HepG2 (cell line): ENCODE results near the gene TMEM186. TPM values are rescaled to one million over a fixed set of nuclear protein-coding genes. Genes with fewer than 3 reads are reported as not detected.

Experiments
- AGO1 ChIP-seq: fragments of 200-400 bp; formaldehyde crosslinking; IDR thresholded peaks from 2 replicates; pipeline ENCODE4 v1.6.1; 2017; ENCODE audit warnings: mild to moderate bottlenecking, low read depth, low read length, moderate library complexity; ENCODE audit not compliant: poor library complexity, severe bottlenecking
- CENPT ChIP-seq: sonication (generic); formaldehyde crosslinking; IDR thresholded peaks from 2 replicates; pipeline ENCODE4 v1.8.0; 2022; ENCODE audit warnings: low read depth, mild to moderate bottlenecking, moderate library complexity, missing genetic modification reagents
- DNMT1 ChIP-seq: sonication (generic); formaldehyde crosslinking; IDR thresholded peaks from 2 replicates; pipeline ENCODE4 v1.5.1; 2020; ENCODE audit warnings: mild to moderate bottlenecking, missing genetic modification reagents
- DRAP1 ChIP-seq: IDR thresholded peaks from 2 replicates; pipeline ENCODE4 v1.6.1; 2016; ENCODE audit warnings: missing genetic modification reagents, missing compliant biosample characterization
- EZH2 ChIP-seq: conservative IDR thresholded peaks from 2 replicates; pipeline ENCODE4 v1.6.1; 2012; ENCODE audit warnings: mild to moderate bottlenecking, low read depth, low read length, moderate library complexity
- HES4 ChIP-seq: sonication (generic); formaldehyde crosslinking; IDR thresholded peaks from 2 replicates; pipeline ENCODE4 v1.9.0; 2021; ENCODE audit warnings: mild to moderate bottlenecking, missing genetic modification reagents, borderline replicate concordance
- JARID2 ChIP-seq: sonication (generic); formaldehyde crosslinking; IDR thresholded peaks from 2 replicates; pipeline ENCODE4 v1.8.1; 2023; ENCODE audit warnings: missing genetic modification reagents, inconsistent platforms; ENCODE audit not compliant: insufficient replicate concordance
- KLF16 ChIP-seq, 2 experiments: sonication (generic) in 1 of 2; formaldehyde crosslinking in 1 of 2; IDR thresholded peaks; 2 replicates each; pipeline versions ENCODE4 v1.6.1 to v1.8.0; 2016 to 2023; ENCODE audit warnings: missing genetic modification reagents in 2 of 2, missing compliant biosample characterization in 1 of 2
- LCORL ChIP-seq, 2 experiments: fragments of 450-650 bp in 1 of 2; sonication (generic) in 1 of 2; formaldehyde crosslinking in 1 of 2; IDR thresholded peaks; 2 replicates each; pipeline versions ENCODE4 v1.5.0 to v1.6.1; 2017 to 2020; ENCODE audit warnings: antibody characterized with exemption in 1 of 2, missing genetic modification reagents in 1 of 2
- NFAT5 ChIP-seq: sonication (generic); formaldehyde crosslinking; IDR thresholded peaks from 2 replicates; pipeline ENCODE4 v1.4.0; 2020; ENCODE audit warnings: missing genetic modification reagents
- NR0B2 ChIP-seq: sonication (generic); formaldehyde crosslinking; IDR thresholded peaks from 2 replicates; pipeline ENCODE4 v1.4.0; 2020; ENCODE audit warnings: mild to moderate bottlenecking, missing genetic modification reagents
- POLR2A ChIP-seq, 2 experiments: IDR thresholded peaks; 2 replicates each; pipeline ENCODE4 v1.6.1; 2011; ENCODE audit warnings: low read depth in 2 of 2, low read length in 2 of 2, mild to moderate bottlenecking in 1 of 2, moderate library complexity in 1 of 2; ENCODE audit not compliant: insufficient read depth in 1 of 2
- POLR2G ChIP-seq: fragments of 200-400 bp; formaldehyde crosslinking; IDR thresholded peaks from 2 replicates; pipeline ENCODE4 v1.6.1; 2018; ENCODE audit warnings: mild to moderate bottlenecking, low read depth, low read length, moderate library complexity
- RELA ChIP-seq: sonication (generic); formaldehyde crosslinking; IDR thresholded peaks from 2 replicates; pipeline ENCODE4 v1.4.0; 2020; ENCODE audit warnings: missing genetic modification reagents
- SP4 ChIP-seq: sonication (generic); formaldehyde crosslinking; IDR thresholded peaks from 2 replicates; pipeline ENCODE4 v1.8.1; 2023; ENCODE audit warnings: mild to moderate bottlenecking, missing genetic modification reagents
- TCF7L2 ChIP-seq: IDR thresholded peaks from 2 replicates; pipeline ENCODE4 v1.6.1; 2011; ENCODE audit warnings: mild to moderate bottlenecking, low read depth, low read length, moderate library complexity
- TFDP1 ChIP-seq: IDR thresholded peaks from 2 replicates; pipeline ENCODE4 v1.6.1; 2016; ENCODE audit warnings: missing compliant biosample characterization, missing genetic modification reagents, borderline replicate concordance
- ZNF180 ChIP-seq: sonication (generic); formaldehyde crosslinking; IDR thresholded peaks from 2 replicates; pipeline ENCODE4 v1.4.0; 2020; ENCODE audit warnings: low read depth, missing genetic modification reagents, borderline replicate concordance
- ZNF234 ChIP-seq: sonication (generic); formaldehyde crosslinking; conservative IDR thresholded peaks from 2 replicates; pipeline ENCODE4 v1.5.1; 2020; ENCODE audit warnings: mild to moderate bottlenecking, missing genetic modification reagents
- ZNF740 ChIP-seq: sonication (generic); formaldehyde crosslinking; IDR thresholded peaks from 2 replicates; pipeline ENCODE4 v1.4.0; 2020; ENCODE audit warnings: missing genetic modification reagents
- ZNF792 ChIP-seq: IDR thresholded peaks from 2 replicates; pipeline ENCODE4 v1.6.1; 2016
- ZZZ3 ChIP-seq: sonication (generic); formaldehyde crosslinking; IDR thresholded peaks from 2 replicates; pipeline ENCODE4 v1.4.0; 2020; ENCODE audit warnings: missing genetic modification reagents, mild to moderate bottlenecking, borderline replicate concordance
- polyA plus RNA-seq, 8 experiments: library from polyadenylated mRNA; depleted of rRNA in 3 of 8; stranded (reverse) in 7 of 8; unstranded in 1 of 8; fragments of >200 nt; fragmentation: Illumina TruSeq in 4 of 8; extraction: Trizol in 4 of 8; gene quantifications; 2 replicates each; pipeline versions ENCODE4 v1.2.1 to v1.2.3, GENCODE V29; 2011 to 2016; ENCODE audit warnings: low read depth in 4 of 8, missing spikeins in 1 of 8, mixed read lengths in 1 of 8; ENCODE audit not compliant: insufficient read depth in 1 of 8
- total RNA-seq, 5 experiments: library from RNA; depleted of rRNA; stranded (reverse); fragments of >200 nt; fragmentation: Illumina TruSeq; extraction: Trizol; gene quantifications; 2 replicates each; pipeline ENCODE4 v1.2.3, GENCODE V29; 2016; ENCODE audit warnings: low read depth in 1 of 5

The TMEM186 gene
- total and polyA plus RNA-seq, 2 of the 13 experiments (the other 11 are each of a cell fraction or from before 2014, with no cell fraction given): 16.2 to 19.3 TPM

GRCh38 chr16:8797364-8798173 lies at the start of gene TMEM186, which contains the start of gene PMM2 (continued):
- TF ChIP-seq HES4 (CRISPR knock-in tag) (peak; percentile 96), ZNF740 (CRISPR knock-in tag) (no peak), KLF16 (CRISPR knock-in tag; IDR thresholded peaks at IDR 0.05) (peak in 1 of 2 experiments; percentile 99; a peak in 3 of 4 replicates), ZNF180 (peak; percentile 29; the same call in 1 of the 2 replicates), EZH2 (no peak), DRAP1 (CRISPR knock-in tag) (peak; percentile 87), TCF7L2 (no peak), ZNF234 (CRISPR knock-in tag) (peak; percentile 69; the same call in 1 of the 2 replicates), CENPT (CRISPR knock-in tag) (peak; percentile 90; the same call in 1 of the 2 replicates), NR0B2 (peak; percentile 100), LCORL (IDR thresholded peaks at IDR 0.05) (no peak), LCORL (CRISPR knock-in tag; IDR thresholded peaks at IDR 0.05) (peak; percentile 33; the same call in 1 of the 2 replicates), POLR2G (peak; percentile 97), ZNF792 (peak; percentile 92; the same call in 1 of the 2 replicates), TFDP1 (CRISPR knock-in tag) (peak; percentile 91; the same call in 1 of the 2 replicates), ZZZ3 (CRISPR knock-in tag) (peak; percentile 93), JARID2 (CRISPR knock-in tag) (peak; percentile 95), POLR2A (IDR thresholded peaks at IDR 0.05; ENCODE audit: insufficient read depth in 1 of 2, low read depth in 2 of 2, low read length in 2 of 2) (peak; percentile 93 to 97), RELA (CRISPR knock-in tag) (no peak; the same call in 1 of the 2 replicates), AGO1 (peak; percentile 76), NFAT5 (peak; percentile 97), SP4 (CRISPR knock-in tag) (peak; percentile 90), DNMT1 (CRISPR knock-in tag) (no peak)
